Gastrocnemius medialis (tissue), 4 donors: Measurements from ENCODE around the gene RIMBP2.

Source experiments
- CTCF ChIP-seq, 5 experiments: fragments of 450-650 bp in 3 of 5; fragments of 200-600 bp in 2 of 5; sonication (generic) in 2 of 5; IDR thresholded peaks in 4 of 5; conservative IDR thresholded peaks in 1 of 5; 1 replicate in 4 of 5; 2 replicates in 1 of 5; pipeline ENCODE4 v1.5.1; 2016 to 2019; ENCODE audit warnings: antibody characterized with exemption in 5 of 5, mild to moderate bottlenecking in 3 of 5, moderate library complexity in 3 of 5
- POLR2A ChIP-seq, 2 donors: fragments of 450-650 bp; IDR thresholded peaks; one replicate each; pipeline ENCODE4 v1.6.1; 2017; ENCODE audit warnings: antibody characterized with exemption in 2 of 2, mild to moderate bottlenecking in 2 of 2, moderate library complexity in 2 of 2

- no peak for TF ChIP-seq CTCF (IDR thresholded peaks at IDR 0.05 in 4 of 5, conservative IDR thresholded peaks at IDR 0.05 in 1 of 5)
- TF ChIP-seq POLR2A (IDR thresholded peaks at IDR 0.05) = no peak
These were observed 28.2 kb upstream of the RIMBP2 start for GRCh38 chr12:130744274-130744673.
